Measurements from ENCODE around the gene CSF2RB.

The CSF2RB gene

GRCh38 chr22:36913427-36914389 is at the start of gene CSF2RB:
Gene CSF2RB (plus strand): TSS chr22:36913628. CDS start chr22:36922208, 8,580 bp downstream.
- DNase-seq (ENCODE audit: low read depth, low spot score), result no peak
- H3K27ac ChIP-seq, result no peak within 1 kb of the TSS

- no peak overlapping the region for H3K27ac ChIP-seq
- no peak for DNase-seq (ENCODE audit: low read depth, low spot score)
Measured at GRCh38 chr22:36863979-36864378, 49.4 kb upstream of the CSF2RB start.

- no peak overlapping the region for H3K27ac ChIP-seq
- no peak for DNase-seq (ENCODE audit: low read depth, low spot score)
Measured at GRCh38 chr22:36864454-36865215, 48.8 kb upstream of the CSF2RB start.

GRCh38 chr22:36865346-36865745 is 48.1 kb upstream of the CSF2RB start:
- H3K27ac ChIP-seq, result no peak overlapping the region
- no peak for DNase-seq (ENCODE audit: low read depth, low spot score)

- no peak for DNase-seq (ENCODE audit: low read depth, low spot score)
- H3K27ac ChIP-seq, result no peak overlapping the region
Measured at GRCh38 chr22:36867695-36868094, 45.7 kb upstream of the CSF2RB start.

- DNase-seq (ENCODE audit: low read depth, low spot score), result no peak
- H3K27ac ChIP-seq, result no peak overlapping the region
Measured at GRCh38 chr22:36868546-36869181, 44.8 kb upstream of the CSF2RB start.

GRCh38 chr22:36870250-36870649 is 43.2 kb upstream of the CSF2RB start:
- no peak for DNase-seq (ENCODE audit: low read depth, low spot score)
- no peak overlapping the region for H3K27ac ChIP-seq

- no peak overlapping the region for H3K27ac ChIP-seq
- DNase-seq (ENCODE audit: low read depth, low spot score), result no peak
Measured at GRCh38 chr22:36871669-36872081, 41.8 kb upstream of the CSF2RB start.

- DNase-seq (ENCODE audit: low read depth, low spot score), result no peak
- H3K27ac ChIP-seq, result no peak overlapping the region
Measured at GRCh38 chr22:36872084-36872483, 41.3 kb upstream of the CSF2RB start.

- peak overlapping the region; percentile 71 for H3K27ac ChIP-seq
Measured at GRCh38 chr22:36872866-36873498, 40.4 kb upstream of the CSF2RB start.

GRCh38 chr22:36873614-36874308 is 39.7 kb upstream of the CSF2RB start:
- H3K27ac ChIP-seq, result peak overlapping the region; percentile 71
- DNase-seq (ENCODE audit: low read depth, low spot score), result peak; percentile 59

More at GRCh38 chr22:36872866-36873498, 40.4 kb upstream of the CSF2RB start:
- DNase-seq (ENCODE audit: low read depth, low spot score), result no peak

- DNase-seq (ENCODE audit: low read depth, low spot score), result no peak
- peak overlapping the region; percentile 71 for H3K27ac ChIP-seq
Measured at GRCh38 chr22:36874309-36874696, 39.1 kb upstream of the CSF2RB start.

GRCh38 chr22:36874736-36875135 is 38.7 kb upstream of the CSF2RB start:
- H3K27ac ChIP-seq, result peak overlapping the region; percentile 71
- no peak for DNase-seq (ENCODE audit: low read depth, low spot score)

- no peak for DNase-seq (ENCODE audit: low read depth, low spot score)
- no peak overlapping the region for H3K27ac ChIP-seq
Measured at GRCh38 chr22:36875741-36876140, 37.7 kb upstream of the CSF2RB start.

GRCh38 chr22:36879775-36880174 is 33.7 kb upstream of the CSF2RB start:
- no peak for DNase-seq (ENCODE audit: low read depth, low spot score)
- H3K27ac ChIP-seq, result no peak overlapping the region

GRCh38 chr22:36881504-36882245 is 31.8 kb upstream of the CSF2RB start:
- no peak for DNase-seq (ENCODE audit: low read depth, low spot score)
- H3K27ac ChIP-seq, result no peak overlapping the region

GRCh38 chr22:36884349-36885158 is 28.9 kb upstream of the CSF2RB start:
- no peak overlapping the region for H3K27ac ChIP-seq
- DNase-seq (ENCODE audit: low read depth, low spot score), result no peak

- DNase-seq (ENCODE audit: low read depth, low spot score), result no peak
- H3K27ac ChIP-seq, result no peak overlapping the region
Measured at GRCh38 chr22:36885474-36885873, 28.0 kb upstream of the CSF2RB start.
